Neural progenitor cell (in vitro differentiated cells): ENCODE results near the gene KLHDC4. TPM values are rescaled to one million over a fixed set of nuclear protein-coding genes. Genes with fewer than 3 reads are reported as not detected.

Source experiments
- DNase-seq: peaks from one replicate; pipeline ENCODE4 v3.0.0-alpha.2; 2016; ENCODE audit warnings: low spot score
- H2AFZ ChIP-seq: fragments of 200-600 bp; sonication (generic); replicated peaks from 2 replicates; pipeline ENCODE4 v1.6.1; 2016; ENCODE audit warnings: antibody characterized with exemption
- H3F3A ChIP-seq: fragments of 200-600 bp; sonication (generic); 2 replicates; pipeline ENCODE4 v1.6.1; 2016; ENCODE audit warnings: antibody characterized with exemption, low read depth
- H3K27ac ChIP-seq: fragments of 200-600 bp; sonication (generic); 2 replicates; pipeline ENCODE4 v1.5.1; 2016; ENCODE audit warnings: mild to moderate bottlenecking
- H3K27me3 ChIP-seq: fragments of 200-600 bp; sonication (generic); 2 replicates; pipeline ENCODE4 v1.6.1; 2016; ENCODE audit warnings: mild to moderate bottlenecking, moderate library complexity
- H3K36me3 ChIP-seq: fragments of 200-600 bp; sonication (generic); 2 replicates; pipeline ENCODE4 v1.5.1; 2016
- H3K4me1 ChIP-seq: fragments of 200-600 bp; sonication (generic); 2 replicates; pipeline ENCODE4 v1.6.1; 2016; ENCODE audit warnings: mixed run types
- H3K4me2 ChIP-seq: fragments of 200-600 bp; sonication (generic); 2 replicates; pipeline ENCODE4 v1.6.1; 2016
- H3K4me3 ChIP-seq: fragments of 200-600 bp; sonication (generic); 2 replicates; pipeline ENCODE4 v1.5.1; 2016
- H3K79me2 ChIP-seq: fragments of 200-600 bp; sonication (generic); 2 replicates; pipeline ENCODE4 v1.6.1; 2016; ENCODE audit warnings: low read depth
- H3K9ac ChIP-seq: fragments of 200-600 bp; sonication (generic); 2 replicates; pipeline ENCODE4 v1.6.1; 2016
- H3K9me3 ChIP-seq: fragments of 200-600 bp; sonication (generic); 2 replicates; pipeline ENCODE4 v1.5.1; 2016; ENCODE audit warnings: low read depth
- H4K20me1 ChIP-seq: fragments of 200-600 bp; sonication (generic); 2 replicates; pipeline ENCODE4 v1.6.1; 2016; ENCODE audit warnings: low read depth
- H3K27ac Mint-ChIP-seq: 3 replicates; pipeline ENCODE4 v1.8.0; 2021; ENCODE audit warnings: mixed read lengths
- H3K27me3 Mint-ChIP-seq: 2 replicates; pipeline ENCODE4 v1.8.0; 2022; ENCODE audit warnings: low read depth, mild to moderate bottlenecking, inconsistent platforms, moderate library complexity, mixed read lengths; ENCODE audit not compliant: insufficient read depth
- H3K36me3 Mint-ChIP-seq: 3 replicates; pipeline ENCODE4 v1.8.0; 2021; ENCODE audit warnings: mixed read lengths
- H3K4me1 Mint-ChIP-seq: 3 replicates; pipeline ENCODE4 v1.8.0; 2021; ENCODE audit warnings: mixed read lengths
- H3K4me3 Mint-ChIP-seq: 3 replicates; pipeline ENCODE4 v1.8.0; 2021; ENCODE audit warnings: mild to moderate bottlenecking, moderate library complexity, mixed read lengths
- H3K9me3 Mint-ChIP-seq: 3 replicates; pipeline ENCODE4 v1.8.0; 2020; ENCODE audit warnings: mixed read lengths
- EZH2 ChIP-seq: fragments of 200-600 bp; sonication (generic); IDR thresholded peaks from 2 replicates; pipeline ENCODE4 v1.6.1; 2017; ENCODE audit warnings: antibody characterized with exemption, mild to moderate bottlenecking, moderate library complexity
- EZH2phosphoT487 ChIP-seq: fragments of 200-600 bp; sonication (generic); IDR thresholded peaks from 2 replicates; pipeline ENCODE4 v1.6.1; 2017; ENCODE audit warnings: antibody characterized with exemption
- total RNA-seq: library from RNA; depleted of rRNA; stranded (reverse); fragments of >200 nt; gene quantifications from 2 replicates; pipeline ENCODE4 v1.2.3, GENCODE V29; 2015; ENCODE audit warnings: low replicate concordance
- TF ChIP-seq, protein P1 (sequence below): fragments of 200-600 bp; sonication (generic); IDR thresholded peaks from 2 replicates; pipeline ENCODE4 v1.5.1; 2017; ENCODE audit warnings: antibody characterized with exemption, mild to moderate bottlenecking

The KLHDC4 gene
- total RNA-seq, 1 donor from 2014 or later: 19.2 TPM

DNA sequence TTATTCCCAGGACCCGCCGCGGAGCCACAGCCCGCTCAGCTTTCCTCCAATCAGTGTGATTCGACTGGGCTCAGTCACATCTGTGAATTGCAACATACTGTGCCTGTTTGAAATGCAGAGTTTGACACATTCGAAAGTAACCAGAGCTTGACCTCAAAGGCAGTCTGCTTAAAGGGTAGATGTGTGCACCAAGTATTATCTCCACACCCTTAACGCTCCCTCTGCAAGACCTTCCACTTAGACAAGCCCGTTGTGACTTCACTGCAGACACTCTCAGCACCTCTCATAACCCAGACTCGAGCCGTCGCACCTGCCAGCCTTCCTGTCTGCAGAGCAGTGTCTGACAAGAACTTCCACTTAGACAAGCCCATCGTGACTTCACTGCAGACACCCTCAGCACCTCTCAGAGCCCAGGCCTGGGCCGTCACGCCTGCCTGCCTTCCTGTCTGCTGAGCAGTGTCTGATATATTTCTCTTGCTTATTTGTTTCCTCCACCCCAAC lies 3.7 kb downstream of the KLHDC4 start:
- H3F3A ChIP-seq: no peaks in the 10 kb centered on the region
- H3K27me3 ChIP-seq: no peaks in the 10 kb centered on the region
- no peaks in the 10 kb centered on the region for H4K20me1 ChIP-seq
- peaks cover 9% of the 10 kb centered on the region for H3K4me1 ChIP-seq
- no peak overlapping the region for H2AFZ ChIP-seq
- no peaks in the 10 kb centered on the region for H3K36me3 ChIP-seq
- Mint-ChIP-seq H3K9me3 (no peaks in the 10 kb centered on the region), H3K4me1 (peaks cover 15% of the 10 kb centered on the region), H3K36me3 (peaks cover 8% of the 10 kb centered on the region), H3K27me3 (peaks cover 2% of the 10 kb centered on the region), H3K27ac (no peak overlapping the region), H3K4me3 (no peak overlapping the region)
- TF ChIP-seq, protein P1, sequence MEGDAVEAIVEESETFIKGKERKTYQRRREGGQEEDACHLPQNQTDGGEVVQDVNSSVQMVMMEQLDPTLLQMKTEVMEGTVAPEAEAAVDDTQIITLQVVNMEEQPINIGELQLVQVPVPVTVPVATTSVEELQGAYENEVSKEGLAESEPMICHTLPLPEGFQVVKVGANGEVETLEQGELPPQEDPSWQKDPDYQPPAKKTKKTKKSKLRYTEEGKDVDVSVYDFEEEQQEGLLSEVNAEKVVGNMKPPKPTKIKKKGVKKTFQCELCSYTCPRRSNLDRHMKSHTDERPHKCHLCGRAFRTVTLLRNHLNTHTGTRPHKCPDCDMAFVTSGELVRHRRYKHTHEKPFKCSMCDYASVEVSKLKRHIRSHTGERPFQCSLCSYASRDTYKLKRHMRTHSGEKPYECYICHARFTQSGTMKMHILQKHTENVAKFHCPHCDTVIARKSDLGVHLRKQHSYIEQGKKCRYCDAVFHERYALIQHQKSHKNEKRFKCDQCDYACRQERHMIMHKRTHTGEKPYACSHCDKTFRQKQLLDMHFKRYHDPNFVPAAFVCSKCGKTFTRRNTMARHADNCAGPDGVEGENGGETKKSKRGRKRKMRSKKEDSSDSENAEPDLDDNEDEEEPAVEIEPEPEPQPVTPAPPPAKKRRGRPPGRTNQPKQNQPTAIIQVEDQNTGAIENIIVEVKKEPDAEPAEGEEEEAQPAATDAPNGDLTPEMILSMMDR: no peak
- no peak for TF ChIP-seq EZH2
- TF ChIP-seq EZH2phosphoT487: no peak
- no peak overlapping the region for H3K4me3 ChIP-seq
- H3K79me2 ChIP-seq: peaks cover 52% of the 10 kb centered on the region
- DNase-seq: no peak
- H3K9ac ChIP-seq: no peak overlapping the region
- no peak overlapping the region for H3K4me2 ChIP-seq
- no peaks in the 10 kb centered on the region for H3K9me3 ChIP-seq
- no peak overlapping the region for H3K27ac ChIP-seq

GRCh38 chr16:87761060-87761459 lies 4.7 kb downstream of the KLHDC4 start:
- H3K9ac ChIP-seq: no peak overlapping the region
- Mint-ChIP-seq H3K4me3 (no peak overlapping the region), H3K36me3 (peaks cover 9% of the 10 kb centered on the region), H3K9me3 (no peaks in the 10 kb centered on the region), H3K27ac (no peak overlapping the region), H3K4me1 (peaks cover 14% of the 10 kb centered on the region), H3K27me3 (peaks cover 2% of the 10 kb centered on the region)
- H4K20me1 ChIP-seq: no peaks in the 10 kb centered on the region
- H3K79me2 ChIP-seq: peaks cover 52% of the 10 kb centered on the region
- no peak overlapping the region for H2AFZ ChIP-seq
- H3K4me2 ChIP-seq: no peak overlapping the region
- no peaks in the 10 kb centered on the region for H3K27me3 ChIP-seq
- H3K27ac ChIP-seq: no peak overlapping the region
- no peak for DNase-seq
- no peaks in the 10 kb centered on the region for H3K36me3 ChIP-seq
- no peaks in the 10 kb centered on the region for H3F3A ChIP-seq
- no peak overlapping the region for H3K4me3 ChIP-seq
- H3K4me1 ChIP-seq: peaks cover 5% of the 10 kb centered on the region
- TF ChIP-seq, protein P1: no peak
- TF ChIP-seq EZH2 (no peak), EZH2phosphoT487 (no peak)
- no peaks in the 10 kb centered on the region for H3K9me3 ChIP-seq

DNA sequence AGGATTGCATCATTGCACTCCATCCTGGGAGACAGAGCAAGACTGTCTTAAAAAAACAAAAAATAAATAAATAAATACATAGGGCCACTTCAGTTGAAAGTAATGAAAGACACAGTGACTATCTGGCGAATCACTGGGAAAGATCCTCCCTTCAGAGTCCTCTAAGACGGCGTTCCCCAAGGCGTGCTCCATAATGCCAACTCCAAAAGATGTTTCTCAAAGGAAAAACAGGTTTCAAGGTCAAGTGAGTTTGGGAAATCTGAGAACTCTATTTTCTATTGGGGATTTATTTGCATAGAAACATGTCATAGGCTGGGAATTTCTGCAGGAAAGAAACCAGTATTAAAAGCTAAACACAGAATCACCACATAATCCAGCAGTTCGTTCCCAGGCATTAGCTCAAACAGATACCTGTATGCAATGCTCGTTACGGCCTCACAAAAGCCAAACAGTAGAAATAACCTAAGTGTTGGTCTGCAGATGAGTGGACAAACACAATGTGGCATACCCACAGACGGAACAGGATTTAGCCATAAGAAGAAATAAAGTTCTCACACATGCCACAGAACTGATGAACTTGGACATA lies 7.9 kb downstream of the KLHDC4 start:
- no peak overlapping the region for H3K4me3 Mint-ChIP-seq
- H3K4me3 ChIP-seq: no peak overlapping the region
- H3K4me1 ChIP-seq: no peaks in the 10 kb centered on the region
- no peak overlapping the region for H3K27ac ChIP-seq
- H3K27me3 ChIP-seq: no peaks in the 10 kb centered on the region
- peaks cover 16% of the 10 kb centered on the region for H3K36me3 Mint-ChIP-seq
- DNase-seq: no peak
- TF ChIP-seq, protein P1: no peak
- TF ChIP-seq EZH2 (no peak), EZH2phosphoT487 (no peak)
- H3K27me3 Mint-ChIP-seq: no peaks in the 10 kb centered on the region
- H3K36me3 ChIP-seq: no peaks in the 10 kb centered on the region
- H3K9me3 ChIP-seq: no peaks in the 10 kb centered on the region
- no peak overlapping the region for H3K4me2 ChIP-seq
- no peaks in the 10 kb centered on the region for H3K9me3 Mint-ChIP-seq
- peaks cover 24% of the 10 kb centered on the region for H3K79me2 ChIP-seq
- no peak overlapping the region for H3K27ac Mint-ChIP-seq
- no peak overlapping the region for H3K9ac ChIP-seq
- H3K4me1 Mint-ChIP-seq: no peaks in the 10 kb centered on the region
- H4K20me1 ChIP-seq: no peaks in the 10 kb centered on the region
- no peak overlapping the region for H2AFZ ChIP-seq
- no peaks in the 10 kb centered on the region for H3F3A ChIP-seq
